NCI-H82 treated with DMSO at 0.1 percent for 48 hours (cell line): Measurements from ENCODE around the gene PLEKHA7.
A peak's percentile ranks its signal among the peaks of the same experiment; 100 is the strongest.
"Not testable (repeated sequence)": the region's sequence is repeated elsewhere in the genome, so short reads cannot be mapped to it uniquely, and the experiment has no call there.

ENCODE experiments used
- DNase-seq: peaks from one replicate; lab custom pipeline; 2025; ENCODE audit not compliant: unreplicated experiment; lab: John Stamatoyannopoulos, UW

Gene PLEKHA7

GRCh38 chr11:17012179-17012578, 2.0 kb downstream of the PLEKHA7 start:
- no peak for DNase-seq

GRCh38 chr11:17010851-17011420, 3.3 kb downstream of the PLEKHA7 start:
- DNase-seq: no peak

DNA sequence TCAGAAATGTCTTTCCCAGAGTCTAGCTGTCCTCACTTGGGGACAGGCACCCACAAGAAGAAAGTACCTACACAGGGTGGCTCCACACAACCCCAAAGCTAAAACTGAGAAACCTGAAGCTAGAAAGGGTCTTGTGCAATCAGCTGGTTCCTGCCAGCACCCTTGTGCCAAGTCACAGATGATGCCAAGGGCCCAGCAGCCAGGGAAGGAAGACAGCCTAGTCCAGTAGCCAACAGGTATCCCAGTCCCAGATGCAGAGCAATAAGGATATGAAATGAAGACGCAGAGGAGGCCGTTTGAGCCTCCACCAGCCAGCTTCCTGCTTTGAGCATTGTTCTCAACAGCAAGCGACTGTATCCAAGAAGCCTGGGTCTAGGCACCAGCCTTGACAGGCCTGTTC, 6.1 kb downstream of the PLEKHA7 start:
- DNase-seq: no peak

GRCh38 chr11:17005646-17006045, 8.6 kb downstream of the PLEKHA7 start:
- DNase-seq: no peak

DNA sequence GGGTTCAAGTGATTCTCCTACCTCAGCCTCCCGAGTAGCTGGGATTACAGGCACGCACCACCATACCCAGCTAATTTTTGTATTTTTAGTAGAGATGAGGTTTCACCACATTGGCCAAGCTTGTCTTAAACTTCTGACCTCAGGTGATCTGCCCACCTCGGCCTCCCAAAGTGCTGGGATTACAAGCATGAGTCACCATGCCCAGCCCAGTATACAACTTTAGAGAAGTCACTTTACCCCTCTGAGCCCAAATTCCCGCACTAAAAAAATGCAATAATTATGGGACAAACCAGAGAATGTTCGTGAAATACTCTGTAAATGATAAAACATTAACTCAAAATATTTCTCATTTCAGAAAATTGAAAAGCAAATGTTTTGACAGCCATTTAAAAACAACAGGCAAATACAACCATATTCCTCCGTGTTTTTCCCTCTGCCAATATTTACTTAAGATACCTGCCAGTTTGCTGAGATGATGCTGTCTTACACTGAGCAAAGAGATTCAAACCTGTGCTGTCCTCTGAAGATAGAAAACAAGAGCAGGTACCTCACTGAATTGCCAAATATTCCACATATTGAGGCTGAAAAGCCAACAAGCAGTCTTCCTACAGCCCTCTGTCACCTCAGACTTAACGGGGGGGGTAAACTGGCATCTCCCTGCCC, 9.6 kb downstream of the PLEKHA7 start:
- no peak for DNase-seq

GRCh38 chr11:17003426-17003825, 10.8 kb downstream of the PLEKHA7 start:
- DNase-seq: no peak

- peak; percentile 12 for DNase-seq
Observed at GRCh38 chr11:17002543-17002942, 11.7 kb downstream of the PLEKHA7 start.

DNA sequence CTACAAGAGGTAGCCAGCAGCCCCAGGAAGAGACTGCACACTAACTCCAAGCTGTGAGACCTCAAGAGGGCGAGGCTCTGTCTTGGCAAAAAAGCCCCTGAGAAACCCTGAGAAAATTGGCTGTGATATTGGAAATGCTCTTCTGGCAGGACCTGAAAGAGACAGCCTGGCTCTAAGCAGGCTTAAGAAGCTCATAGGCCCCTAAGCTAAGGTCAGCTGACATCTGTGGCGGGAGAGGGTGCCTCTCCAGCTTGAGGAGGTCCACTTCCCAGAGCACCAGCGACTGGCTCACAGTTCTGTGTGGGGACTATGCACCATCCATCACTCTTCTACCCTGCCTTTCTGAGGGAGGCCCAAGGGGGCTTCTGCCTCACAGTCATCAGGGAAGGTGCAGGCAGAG, 12.4 kb downstream of the PLEKHA7 start:
- DNase-seq: peak; percentile 36

DNA sequence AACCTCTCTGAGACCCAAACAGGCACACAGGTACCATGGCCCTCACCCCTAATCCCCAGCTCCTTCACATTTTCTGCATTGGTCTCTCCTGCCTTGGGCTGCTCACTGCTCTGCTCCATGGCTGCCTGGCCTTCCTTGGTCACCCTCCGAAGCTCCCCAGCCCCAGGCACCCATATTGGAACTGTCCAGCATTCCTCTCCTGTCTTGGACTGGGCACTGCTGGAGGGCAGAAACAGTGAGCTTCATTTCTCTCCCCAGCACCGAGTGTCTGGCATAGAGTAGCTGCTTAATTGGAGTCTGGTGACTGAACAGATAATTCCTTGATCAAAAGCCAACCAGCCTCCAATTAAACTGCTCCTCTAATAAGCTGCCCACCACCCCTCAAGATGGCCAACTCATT, 13.2 kb downstream of the PLEKHA7 start:
- DNase-seq: no peak

DNA sequence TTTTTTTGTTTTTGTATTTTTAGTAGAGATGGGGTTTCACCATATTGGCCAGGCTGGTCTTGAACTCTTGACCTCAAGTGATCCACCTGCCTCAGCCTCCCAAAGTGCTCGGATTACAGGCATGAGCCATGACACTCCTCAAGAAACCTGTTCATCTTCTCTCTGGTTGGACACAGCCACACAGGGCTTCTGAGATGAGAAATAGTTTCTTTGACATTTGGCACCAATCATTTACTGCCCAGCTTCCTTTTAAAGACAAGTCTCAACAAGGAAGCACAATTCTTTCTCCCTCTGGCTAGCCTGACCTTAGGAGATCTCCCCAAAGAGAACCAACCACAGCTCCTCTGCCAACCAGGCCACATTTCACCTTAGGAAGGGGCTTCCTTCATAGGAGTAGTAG, 14.0 kb downstream of the PLEKHA7 start:
- not testable (repeated sequence) for DNase-seq

- DNase-seq: no peak
Observed at GRCh38 chr11:16999116-16999515, 15.1 kb downstream of the PLEKHA7 start.

DNA sequence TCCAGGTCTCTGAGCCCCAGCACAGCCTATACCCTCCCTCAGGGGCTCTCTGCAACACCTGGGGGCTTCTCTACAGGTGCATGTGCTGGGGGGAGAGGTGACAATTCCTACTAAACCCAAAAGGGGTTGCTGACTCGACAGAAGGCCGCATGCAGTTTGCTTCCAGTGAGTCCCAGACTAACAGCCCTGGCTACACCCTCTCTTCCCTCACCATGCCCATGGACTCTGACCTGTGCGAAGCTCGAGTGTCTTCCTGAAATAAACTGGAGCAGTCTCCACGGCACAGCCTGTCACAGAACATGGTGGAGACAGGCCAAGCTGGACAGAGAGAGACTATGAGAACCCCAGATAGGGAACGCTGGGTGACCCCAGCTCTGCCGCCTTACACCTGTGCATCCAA, 16.6 kb downstream of the PLEKHA7 start:
- no peak for DNase-seq

GRCh38 chr11:16993495-16993894, 20.7 kb downstream of the PLEKHA7 start:
- DNase-seq: no peak

GRCh38 chr11:16992846-16993245, 21.4 kb downstream of the PLEKHA7 start:
- no peak for DNase-seq

DNA sequence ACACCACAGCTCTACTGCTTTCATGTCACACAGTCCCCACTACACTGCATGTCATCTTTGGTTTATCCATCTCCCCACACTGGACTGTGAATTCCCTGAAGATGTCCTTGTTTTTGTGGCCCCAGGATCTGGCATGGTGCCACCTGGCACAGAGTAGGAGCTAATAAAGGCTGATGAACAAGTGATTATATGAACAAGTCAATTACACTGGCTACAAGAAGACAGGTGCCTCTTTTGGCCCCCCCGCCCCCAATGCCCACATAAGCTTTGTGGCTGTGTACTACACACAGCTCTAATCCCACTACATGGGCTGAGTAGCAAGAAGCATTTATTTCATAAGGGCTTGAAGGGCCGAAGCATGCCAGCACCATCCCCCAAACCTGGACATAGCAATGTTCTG, 24.7 kb downstream of the PLEKHA7 start:
- DNase-seq: no peak

- no peak for DNase-seq
Observed at GRCh38 chr11:16987205-16987568, 27.0 kb downstream of the PLEKHA7 start.

- DNase-seq: no peak
Observed at GRCh38 chr11:16986434-16987204, 27.6 kb downstream of the PLEKHA7 start.

DNA sequence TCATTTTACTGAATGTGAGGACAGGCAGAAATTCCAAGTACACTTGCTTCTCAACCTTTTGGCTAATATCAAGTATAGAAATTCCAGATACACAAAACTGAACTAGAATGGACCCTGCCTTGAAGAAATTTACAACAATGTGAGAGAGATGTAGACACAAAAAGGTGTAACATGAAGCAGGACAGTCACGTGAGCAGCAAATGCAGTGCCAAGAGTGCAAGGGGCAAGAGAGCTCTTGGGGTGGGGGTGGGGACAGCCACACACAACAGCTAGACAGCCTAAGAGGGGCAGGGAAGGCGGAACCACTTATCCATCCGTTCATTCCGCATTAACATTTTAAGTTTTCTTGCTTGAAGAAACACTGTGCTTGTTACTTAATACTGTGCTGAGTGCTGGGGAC, 28.9 kb downstream of the PLEKHA7 start:
- DNase-seq: no peak

GRCh38 chr11:16984229-16984628, 30.0 kb downstream of the PLEKHA7 start:
- DNase-seq: no peak

DNA sequence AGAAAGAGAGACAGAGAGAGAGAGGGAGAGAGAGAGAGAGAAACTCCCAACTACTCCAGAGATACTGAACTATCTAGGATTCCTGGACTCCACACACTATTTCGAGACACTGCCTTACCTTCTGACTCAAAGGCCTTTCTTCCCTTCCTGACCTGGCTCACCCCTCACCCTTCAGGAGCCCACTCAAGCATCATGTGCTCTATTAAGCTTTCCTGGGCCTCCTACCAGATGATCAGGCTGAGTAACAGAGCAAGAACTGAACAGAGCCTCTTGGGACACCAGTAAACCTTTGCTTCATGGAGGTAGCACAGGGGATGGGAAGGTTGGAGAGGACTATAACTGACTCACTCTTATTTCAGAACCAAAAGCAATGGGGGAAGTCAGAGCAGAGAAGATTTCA, 31.4 kb downstream of the PLEKHA7 start:
- no peak for DNase-seq

DNA sequence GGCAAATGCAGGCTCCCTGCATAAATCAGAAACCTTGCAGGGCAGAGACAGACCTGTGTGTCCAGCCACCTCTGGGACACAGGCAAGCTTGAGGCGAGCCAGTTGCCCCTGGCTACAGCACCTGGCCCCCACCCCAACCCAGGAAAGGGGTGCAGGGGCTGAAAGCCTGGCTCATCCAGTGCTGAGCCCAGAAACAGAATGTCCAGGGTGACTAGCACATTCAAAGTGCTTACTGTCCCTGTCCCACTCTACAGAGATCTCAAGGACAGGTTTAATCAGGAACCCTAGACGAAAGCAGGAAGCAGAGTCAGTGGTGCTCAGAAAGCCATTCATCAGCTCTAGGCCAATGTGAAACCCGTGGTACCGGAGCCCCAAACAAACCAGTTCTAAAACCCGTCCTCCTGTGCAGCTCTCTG, 31.9 kb downstream of the PLEKHA7 start:
- no peak for DNase-seq

- DNase-seq: no peak
Observed at GRCh38 chr11:16981651-16982194, 32.5 kb downstream of the PLEKHA7 start.
